Measurements from ENCODE around the gene LANCL2.
"Not testable (repeated sequence)": the region's sequence is repeated elsewhere in the genome, so short reads cannot be mapped to it uniquely, and the experiment has no call there.

LANCL2 gene

DNA sequence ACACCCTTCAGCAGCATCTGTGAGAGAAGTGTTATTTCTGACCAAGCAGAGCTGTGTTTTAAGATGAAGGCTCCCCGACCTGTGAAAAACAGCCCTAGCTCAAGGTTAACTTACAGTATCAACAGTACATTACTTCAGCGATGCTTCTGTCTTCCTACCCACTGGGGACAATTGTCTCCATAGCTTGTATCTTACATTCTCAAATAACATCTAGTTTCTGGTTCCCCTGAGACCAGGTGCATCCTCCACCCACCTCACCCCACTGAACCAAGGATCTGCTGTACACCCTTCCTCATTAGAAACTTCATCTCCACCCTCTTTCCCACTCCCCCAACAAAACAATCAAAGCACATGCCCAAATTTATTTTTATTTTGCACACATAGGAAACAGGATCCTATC lies 105.1 kb downstream of the LANCL2 start:
- Histone ChIP-seq H3K4me1 (no peaks in the 10 kb centered on the region), H3K9me3 (no peaks in the 10 kb centered on the region), H3K27me3 (no peaks in the 10 kb centered on the region), H3K4me3 (ENCODE audit: low read depth, low read length) (no peak overlapping the region), H3K36me3 (no peaks in the 10 kb centered on the region)
- no peak for DNase-seq
- TF ChIP-seq, protein P1, sequence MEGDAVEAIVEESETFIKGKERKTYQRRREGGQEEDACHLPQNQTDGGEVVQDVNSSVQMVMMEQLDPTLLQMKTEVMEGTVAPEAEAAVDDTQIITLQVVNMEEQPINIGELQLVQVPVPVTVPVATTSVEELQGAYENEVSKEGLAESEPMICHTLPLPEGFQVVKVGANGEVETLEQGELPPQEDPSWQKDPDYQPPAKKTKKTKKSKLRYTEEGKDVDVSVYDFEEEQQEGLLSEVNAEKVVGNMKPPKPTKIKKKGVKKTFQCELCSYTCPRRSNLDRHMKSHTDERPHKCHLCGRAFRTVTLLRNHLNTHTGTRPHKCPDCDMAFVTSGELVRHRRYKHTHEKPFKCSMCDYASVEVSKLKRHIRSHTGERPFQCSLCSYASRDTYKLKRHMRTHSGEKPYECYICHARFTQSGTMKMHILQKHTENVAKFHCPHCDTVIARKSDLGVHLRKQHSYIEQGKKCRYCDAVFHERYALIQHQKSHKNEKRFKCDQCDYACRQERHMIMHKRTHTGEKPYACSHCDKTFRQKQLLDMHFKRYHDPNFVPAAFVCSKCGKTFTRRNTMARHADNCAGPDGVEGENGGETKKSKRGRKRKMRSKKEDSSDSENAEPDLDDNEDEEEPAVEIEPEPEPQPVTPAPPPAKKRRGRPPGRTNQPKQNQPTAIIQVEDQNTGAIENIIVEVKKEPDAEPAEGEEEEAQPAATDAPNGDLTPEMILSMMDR (IDR thresholded peaks at IDR 0.05; ENCODE audit: low read depth, low read length): no peak

DNA sequence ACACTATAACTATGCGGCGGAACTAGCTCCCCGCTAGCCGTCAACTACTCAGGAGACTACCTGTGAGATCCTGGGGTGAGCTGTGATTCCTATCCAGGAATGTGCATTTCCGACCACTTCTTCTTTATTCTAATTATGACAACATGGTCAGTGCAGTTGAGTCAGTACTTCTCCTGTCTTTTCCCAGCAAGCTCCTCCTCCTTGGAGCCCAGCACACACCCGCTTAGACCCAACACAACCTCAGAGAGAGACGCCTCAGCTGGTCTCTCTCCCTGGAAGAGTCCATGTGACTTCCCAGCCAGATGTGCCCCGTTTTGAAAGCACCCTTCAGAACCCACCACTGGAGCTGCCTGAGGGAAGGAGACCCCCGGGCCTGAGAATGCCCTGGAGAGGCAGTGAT lies 106.5 kb downstream of the LANCL2 start:
- H3K4me3 ChIP-seq (ENCODE audit: low read depth, low read length); H3K36me3 ChIP-seq; DNase-seq; H3K4me1 ChIP-seq; H3K9me3 ChIP-seq; H3K27me3 ChIP-seq: not testable (repeated sequence)

DNA sequence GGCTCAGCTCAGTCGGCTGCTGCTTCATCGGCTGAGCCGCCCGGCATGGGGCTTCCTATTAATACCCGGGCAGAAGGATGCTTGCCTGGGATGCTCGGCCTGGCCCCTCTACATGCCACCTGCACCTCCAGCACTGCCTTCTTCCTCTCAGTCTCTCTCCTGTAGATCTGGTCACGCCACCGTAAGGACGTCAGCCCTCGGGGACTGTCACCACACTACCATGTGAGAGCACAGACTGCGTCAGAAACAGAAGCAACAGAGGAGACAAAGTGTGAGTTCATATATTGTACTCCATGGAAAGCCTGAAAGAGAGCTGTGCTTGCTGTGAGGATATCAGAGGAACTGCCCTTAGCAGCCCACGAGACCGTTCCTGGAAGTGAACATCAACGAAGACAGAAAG lies 107.3 kb downstream of the LANCL2 start:
- H3K9me3 ChIP-seq; H3K4me1 ChIP-seq; H3K36me3 ChIP-seq; H3K27me3 ChIP-seq; H3K4me3 ChIP-seq (ENCODE audit: low read depth, low read length); DNase-seq: not testable (repeated sequence)

DNA sequence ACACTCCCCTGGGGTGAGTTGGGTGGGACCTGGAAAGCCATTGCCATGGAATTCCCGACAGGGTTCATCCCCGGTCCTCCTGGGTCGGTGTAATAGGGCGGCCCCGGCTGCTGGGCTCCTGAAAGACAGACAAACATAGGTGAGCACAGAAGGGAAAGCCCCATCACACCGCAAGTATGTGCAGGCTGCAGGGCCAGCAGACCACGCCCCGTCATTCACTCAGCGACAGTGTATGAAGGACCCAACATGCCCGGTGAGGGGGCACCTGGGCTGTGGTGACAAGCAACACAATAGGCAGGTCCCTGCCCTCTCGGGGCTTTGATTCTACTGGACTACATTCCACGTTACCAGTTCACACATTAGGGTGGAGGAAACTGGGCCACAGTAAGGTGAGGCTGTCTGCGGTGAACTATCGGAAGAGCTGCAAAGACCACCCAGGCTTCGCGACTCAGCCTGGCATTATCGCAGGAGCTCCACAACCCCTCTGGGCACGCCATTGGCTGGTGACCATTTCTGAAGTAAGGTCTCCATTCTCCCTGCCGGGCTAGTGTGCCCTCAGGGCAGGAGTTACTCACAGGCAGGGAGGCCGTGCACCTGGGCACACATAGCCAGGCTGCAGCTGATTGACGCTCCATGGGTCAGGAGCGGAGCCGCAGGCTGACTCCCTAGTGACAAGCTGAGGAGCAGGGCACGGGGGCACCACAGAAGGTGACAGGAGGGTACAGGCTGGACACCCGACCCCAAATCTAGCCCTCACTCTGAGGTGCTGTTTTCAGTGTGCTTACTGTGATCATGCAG lies 108.0 kb downstream of the LANCL2 start:
- H3K4me1 ChIP-seq: no peaks in the 10 kb centered on the region
- DNase-seq: no peak
- H3K36me3 ChIP-seq: no peaks in the 10 kb centered on the region
- TF ChIP-seq, protein P1 (IDR thresholded peaks at IDR 0.05; ENCODE audit: low read depth, low read length): no peak
- no peaks in the 10 kb centered on the region for H3K27me3 ChIP-seq
- H3K4me3 ChIP-seq (ENCODE audit: low read depth, low read length): no peak overlapping the region
- no peaks in the 10 kb centered on the region for H3K9me3 ChIP-seq

DNA sequence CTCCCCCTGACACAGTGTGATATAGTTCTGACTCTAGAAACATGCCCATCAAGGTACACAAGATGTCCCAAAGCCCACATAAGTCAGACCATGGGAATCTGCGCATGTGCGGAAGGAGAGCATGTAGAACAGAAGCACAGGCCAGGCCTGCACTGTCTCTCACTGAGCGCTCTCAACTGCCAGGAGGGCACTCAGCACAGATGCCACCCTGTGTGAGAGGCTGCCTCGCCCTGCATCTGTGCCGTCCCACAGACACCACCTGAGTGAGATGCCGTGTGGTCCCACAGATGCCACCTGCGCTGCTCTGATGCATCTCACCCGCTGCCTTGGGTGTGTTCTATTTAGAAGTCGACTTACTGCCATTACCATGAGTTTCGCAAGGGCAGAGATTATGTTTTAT lies 108.8 kb downstream of the LANCL2 start:
- Histone ChIP-seq H3K9me3 (no peaks in the 10 kb centered on the region), H3K36me3 (no peaks in the 10 kb centered on the region), H3K27me3 (no peaks in the 10 kb centered on the region), H3K4me1 (no peaks in the 10 kb centered on the region), H3K4me3 (ENCODE audit: low read depth, low read length) (no peak overlapping the region)
- no peak for DNase-seq
- TF ChIP-seq, protein P1 (IDR thresholded peaks at IDR 0.05; ENCODE audit: low read depth, low read length): no peak

DNA sequence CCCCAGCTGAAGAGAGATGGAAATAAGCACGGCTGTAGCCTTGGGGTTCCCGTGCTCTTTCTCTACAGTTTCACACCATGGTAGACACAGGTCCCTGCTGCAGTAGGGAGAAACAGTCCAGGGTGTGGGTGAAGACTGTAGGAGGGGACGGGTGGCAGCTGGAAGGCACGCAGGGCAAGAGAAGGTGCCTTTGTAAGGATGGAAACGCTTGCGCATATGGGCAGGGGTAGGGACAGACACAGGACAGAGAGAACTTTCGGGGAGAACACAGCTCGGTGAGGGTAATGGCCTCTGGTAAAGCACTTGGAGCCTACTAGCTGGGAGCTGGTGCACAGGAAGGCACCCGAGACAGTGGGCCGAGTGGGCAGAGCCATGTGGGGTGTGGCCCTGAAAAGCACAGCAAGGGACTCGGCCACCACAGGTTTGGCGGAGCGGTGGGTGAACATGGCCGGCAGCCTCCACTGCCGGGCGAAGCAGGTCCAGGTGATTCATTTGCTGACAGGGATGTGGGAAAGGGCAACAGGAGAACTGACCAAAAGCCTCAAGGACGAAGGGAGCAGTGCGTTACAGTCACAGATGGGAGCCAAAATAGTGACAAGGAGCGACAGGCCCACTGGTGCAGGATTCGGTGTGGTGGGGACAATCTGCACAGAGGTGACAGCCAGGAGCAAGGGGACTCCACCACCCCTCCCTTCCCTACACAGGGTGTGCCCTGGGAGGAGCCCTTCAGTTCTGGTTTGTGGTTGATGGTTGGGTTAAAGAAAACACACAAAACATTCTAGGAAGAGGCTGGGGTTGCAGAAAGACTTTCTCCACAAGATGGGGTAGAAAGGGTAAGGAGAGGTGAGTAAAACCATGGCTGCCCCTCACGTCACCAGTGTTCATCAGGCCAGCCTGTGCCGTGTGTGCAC lies 110.1 kb downstream of the LANCL2 start:
- no peak for DNase-seq
- H3K27me3 ChIP-seq: no peaks in the 10 kb centered on the region
- H3K9me3 ChIP-seq: no peaks in the 10 kb centered on the region
- TF ChIP-seq, protein P1 (IDR thresholded peaks at IDR 0.05; ENCODE audit: low read depth, low read length): no peak
- no peaks in the 10 kb centered on the region for H3K4me1 ChIP-seq
- H3K36me3 ChIP-seq: no peaks in the 10 kb centered on the region
- H3K4me3 ChIP-seq (ENCODE audit: low read depth, low read length): no peak overlapping the region
